CD14-positive monocyte (primary cell): ENCODE measurements around the gene FHIT. TPM values are rescaled to one million over a fixed set of nuclear protein-coding genes. Genes with fewer than 3 reads are reported as not detected.

Source experiments
- DNase-seq, 3 donors: peaks; one replicate each; pipeline ENCODE4 v3.0.0-alpha.2; 2011 to 2022
- H2AFZ ChIP-seq: 2 replicates; pipeline ENCODE4 v1.6.0; 2012; ENCODE audit warnings: mild to moderate bottlenecking, low read depth, low read length, inconsistent platforms; ENCODE audit not compliant: insufficient read depth, poor library complexity, severe bottlenecking
- H3K27ac ChIP-seq, 2 donors: 1 replicate in 1 of 2; 2 replicates in 1 of 2; pipeline ENCODE4 v1.5.1; 2012 to 2013; ENCODE audit warnings: low read length in 2 of 2, control low read depth in 1 of 2, inconsistent platforms in 1 of 2, low read depth in 1 of 2, mild to moderate bottlenecking in 1 of 2
- H3K27me3 ChIP-seq, 2 donors: one replicate each; pipeline versions ENCODE4 v1.6.0 to v1.6.1; 2011 to 2013; ENCODE audit warnings: low read length in 2 of 2; ENCODE audit not compliant: control insufficient read depth in 2 of 2, insufficient read depth in 2 of 2
- H3K36me3 ChIP-seq, 2 donors: replicated peaks in 1 of 2; 1 replicate in 1 of 2; 2 replicates in 1 of 2; pipeline versions ENCODE4 v1.5.1 to v1.6.1; 2012 to 2013; ENCODE audit warnings: low read length in 2 of 2, control low read depth in 1 of 2, inconsistent platforms in 1 of 2, mild to moderate bottlenecking in 1 of 2; ENCODE audit not compliant: insufficient read depth in 2 of 2, control insufficient read depth in 1 of 2
- H3K4me1 ChIP-seq, 2 donors: 1 replicate in 1 of 2; 2 replicates in 1 of 2; pipeline versions ENCODE4 v1.5.1 to v1.6.1; 2012 to 2013; ENCODE audit warnings: low read length in 2 of 2, control low read depth in 1 of 2, inconsistent platforms in 1 of 2, mild to moderate bottlenecking in 1 of 2, moderate library complexity in 1 of 2; ENCODE audit not compliant: insufficient read depth in 2 of 2, control insufficient read depth in 1 of 2
- H3K4me2 ChIP-seq: replicated peaks from 2 replicates; pipeline ENCODE3; 2012; ENCODE audit warnings: low read length, moderate library complexity, mild to moderate bottlenecking; ENCODE audit not compliant: poor library complexity, severe bottlenecking; ENCODE audit errors: extremely low read depth
- H3K4me3 ChIP-seq, 3 experiments: fragments of 200-600 bp in 1 of 3; sonication (generic) in 1 of 3; replicated peaks in 1 of 3; 1 replicate in 2 of 3; 2 replicates in 1 of 3; pipeline ENCODE4 v1.5.1; 2011 to 2013; ENCODE audit warnings: low read length in 3 of 3, mild to moderate bottlenecking in 3 of 3, control low read depth in 2 of 3, low read depth in 2 of 3, inconsistent platforms in 1 of 3, moderate library complexity in 1 of 3
- H3K79me2 ChIP-seq: 2 replicates; pipeline ENCODE4 v1.6.0; 2012; ENCODE audit warnings: mild to moderate bottlenecking, control low read depth, inconsistent platforms, low read length, moderate library complexity; ENCODE audit not compliant: insufficient read depth
- H3K9ac ChIP-seq: 2 replicates; pipeline ENCODE4 v1.6.0; 2017; ENCODE audit warnings: low read length, mild to moderate bottlenecking; ENCODE audit not compliant: insufficient read depth, poor library complexity, severe bottlenecking
- H3K9me3 ChIP-seq, 2 donors: replicated peaks in 1 of 2; 1 replicate in 1 of 2; 2 replicates in 1 of 2; pipeline versions ENCODE4 v1.5.1 to v1.6.1; 2012 to 2013; ENCODE audit warnings: low read length in 2 of 2, control low read depth in 1 of 2; ENCODE audit not compliant: control insufficient read depth in 1 of 2, insufficient read depth in 1 of 2
- H4K20me1 ChIP-seq: 2 replicates; pipeline ENCODE4 v1.6.0; 2012; ENCODE audit warnings: mild to moderate bottlenecking, low read length, control low read depth, moderate library complexity; ENCODE audit not compliant: insufficient read depth
- H3K27ac Mint-ChIP-seq, 7 donors: one replicate each; pipeline ENCODE4 v1.8.0; 2020; ENCODE audit warnings: mild to moderate bottlenecking in 7 of 7, mixed read lengths in 7 of 7, moderate library complexity in 6 of 7, inconsistent platforms in 2 of 7
- H3K27me3 Mint-ChIP-seq, 3 donors: one replicate each; pipeline ENCODE4 v1.8.0; 2021 to 2022; ENCODE audit warnings: low read depth in 3 of 3, mild to moderate bottlenecking in 3 of 3, mixed read lengths in 3 of 3, moderate library complexity in 3 of 3, inconsistent platforms in 1 of 3
- H3K36me3 Mint-ChIP-seq, 2 donors: one replicate each; pipeline ENCODE4 v1.8.0; 2020; ENCODE audit warnings: mixed read lengths in 2 of 2, inconsistent platforms in 1 of 2, mild to moderate bottlenecking in 1 of 2
- H3K4me1 Mint-ChIP-seq: one replicate; pipeline ENCODE4 v1.8.0; 2020; ENCODE audit warnings: mild to moderate bottlenecking, mixed read lengths
- H3K4me3 Mint-ChIP-seq, 2 donors: one replicate each; pipeline ENCODE4 v1.8.0; 2020; ENCODE audit warnings: mild to moderate bottlenecking in 2 of 2, mixed read lengths in 2 of 2, moderate library complexity in 1 of 2
- H3K9me3 Mint-ChIP-seq, 7 donors: one replicate each; pipeline ENCODE4 v1.8.0; 2020 to 2022; ENCODE audit warnings: mixed read lengths in 7 of 7, mild to moderate bottlenecking in 6 of 7, moderate library complexity in 6 of 7, inconsistent platforms in 2 of 7
- WGBS: methylation state at CpG from one replicate; pipeline ENCODE4 v1.1.5; 2013; ENCODE audit warnings: missing lambda C conversion rate; ENCODE audit not compliant: insufficient coverage; 5-methylcytosine and 5-hydroxymethylcytosine counted together
- intact Hi-C, 2 donors: fragments of 100-400 bp; cut with micrococcal nuclease; formaldehyde crosslinking; loops; one replicate each; pipeline versions ENCODE4 v1.15.0 to v1.15.1; 2023
- polyA plus RNA-seq, 3 donors: library from polyadenylated mRNA; depleted of rRNA in 1 of 3; unstranded in 2 of 3; stranded (reverse) in 1 of 3; fragments of 300-500 nt in 2 of 3; fragments of >200 nt in 1 of 3; fragmentation: Illumina TruSeq in 2 of 3; gene quantifications; 1 replicate in 2 of 3; 2 replicates in 1 of 3; pipeline ENCODE4 v1.2.3, GENCODE V29; 2012 to 2021
- TF ChIP-seq, protein P1 (sequence below): fragments of 200-600 bp; IDR thresholded peaks from one replicate; pipeline ENCODE4 v1.8.0; 2022; ENCODE audit warnings: antibody characterized with exemption, mild to moderate bottlenecking

FHIT gene
- polyA plus RNA-seq, 3 donors, result 1.7 to 3.4 (median 3.2) TPM

DNA sequence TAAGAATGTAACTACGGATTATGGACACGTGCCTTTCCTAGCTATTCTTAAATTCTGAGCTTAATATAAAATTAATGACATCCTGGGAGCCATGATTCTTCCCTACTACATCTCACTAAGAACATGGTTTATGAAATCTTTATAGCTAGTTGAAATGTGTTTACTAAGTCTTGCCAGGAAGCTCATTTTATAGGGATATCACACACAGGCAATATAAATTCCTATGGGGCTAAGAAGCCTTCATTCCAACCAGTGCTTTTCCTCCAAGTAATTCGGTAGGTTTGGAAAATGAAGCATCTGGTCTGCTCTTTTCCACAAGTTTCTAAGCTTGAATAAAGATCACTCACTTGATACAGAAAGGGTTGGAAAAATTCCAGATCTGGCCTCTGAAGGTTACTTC lies 802.6 kb downstream of the FHIT start:
- H3K4me2 ChIP-seq, result no peak overlapping the region
- H3K79me2 ChIP-seq, result no peaks in the 10 kb centered on the region
- H3K4me1 ChIP-seq, result no peaks in the 10 kb centered on the region
- Mint-ChIP-seq H3K4me1 (no peaks in the 10 kb centered on the region), H3K9me3 (peaks cover 0 to 7% (median 5%) of the 10 kb centered on the region in 7 donors), H3K27me3 (peaks cover 0 to 2% (median 0%) of the 10 kb centered on the region in 3 donors), H3K27ac (no peak overlapping the region), H3K36me3 (no peaks in the 10 kb centered on the region), H3K4me3 (no peak overlapping the region)
- DNase-seq, result no peak
- TF ChIP-seq, protein P1, sequence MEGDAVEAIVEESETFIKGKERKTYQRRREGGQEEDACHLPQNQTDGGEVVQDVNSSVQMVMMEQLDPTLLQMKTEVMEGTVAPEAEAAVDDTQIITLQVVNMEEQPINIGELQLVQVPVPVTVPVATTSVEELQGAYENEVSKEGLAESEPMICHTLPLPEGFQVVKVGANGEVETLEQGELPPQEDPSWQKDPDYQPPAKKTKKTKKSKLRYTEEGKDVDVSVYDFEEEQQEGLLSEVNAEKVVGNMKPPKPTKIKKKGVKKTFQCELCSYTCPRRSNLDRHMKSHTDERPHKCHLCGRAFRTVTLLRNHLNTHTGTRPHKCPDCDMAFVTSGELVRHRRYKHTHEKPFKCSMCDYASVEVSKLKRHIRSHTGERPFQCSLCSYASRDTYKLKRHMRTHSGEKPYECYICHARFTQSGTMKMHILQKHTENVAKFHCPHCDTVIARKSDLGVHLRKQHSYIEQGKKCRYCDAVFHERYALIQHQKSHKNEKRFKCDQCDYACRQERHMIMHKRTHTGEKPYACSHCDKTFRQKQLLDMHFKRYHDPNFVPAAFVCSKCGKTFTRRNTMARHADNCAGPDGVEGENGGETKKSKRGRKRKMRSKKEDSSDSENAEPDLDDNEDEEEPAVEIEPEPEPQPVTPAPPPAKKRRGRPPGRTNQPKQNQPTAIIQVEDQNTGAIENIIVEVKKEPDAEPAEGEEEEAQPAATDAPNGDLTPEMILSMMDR, result no peak
- H3K4me3 ChIP-seq, result no peak overlapping the region
- no peaks in the 10 kb centered on the region for H3K27me3 ChIP-seq
- H3K27ac ChIP-seq, result no peak overlapping the region
- intact Hi-C loops, result no loop called here
- H3K36me3 ChIP-seq, result no peaks in the 10 kb centered on the region
- H4K20me1 ChIP-seq, result no peaks in the 10 kb centered on the region
- WGBS, result no CpG with 5 or more reads among the region's 3 CpGs
- H3K9me3 ChIP-seq, result no peaks in the 10 kb centered on the region
- no peak overlapping the region for H3K9ac ChIP-seq
- no peak overlapping the region for H2AFZ ChIP-seq

DNA sequence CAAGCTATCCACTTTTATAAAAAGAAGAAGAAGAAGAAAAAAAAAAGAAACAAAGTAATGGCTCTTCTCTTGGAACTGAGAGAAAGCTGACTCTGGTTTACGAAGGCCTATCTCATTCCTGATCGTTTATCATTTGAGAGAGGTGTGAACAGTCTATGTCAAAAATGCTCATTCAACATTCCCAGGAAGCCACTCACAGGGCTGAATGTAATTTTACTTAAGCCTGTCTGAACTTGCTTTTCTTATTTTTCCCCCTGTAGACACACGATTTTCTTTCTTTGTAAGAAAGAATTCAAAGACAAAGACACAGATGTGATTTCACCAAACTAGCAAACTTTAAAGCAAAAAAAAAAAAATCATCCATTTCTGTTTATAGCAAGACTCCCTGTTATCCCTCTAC lies 805.8 kb downstream of the FHIT start:
- no peak overlapping the region for H2AFZ ChIP-seq
- intact Hi-C loops, result no loop called here
- Mint-ChIP-seq H3K4me1 (no peaks in the 10 kb centered on the region), H3K9me3 (peaks cover 0 to 13% (median 8%) of the 10 kb centered on the region in 7 donors), H3K36me3 (no peaks in the 10 kb centered on the region), H3K27ac (no peak overlapping the region), H3K4me3 (no peak overlapping the region), H3K27me3 (peaks cover 0 to 2% (median 0%) of the 10 kb centered on the region in 3 donors)
- no peaks in the 10 kb centered on the region for H3K4me1 ChIP-seq
- no peak for DNase-seq
- WGBS, result 90% methylated on average over 2 of the region's 3 CpGs
- H4K20me1 ChIP-seq, result no peaks in the 10 kb centered on the region
- H3K79me2 ChIP-seq, result no peaks in the 10 kb centered on the region
- H3K4me3 ChIP-seq, result no peak overlapping the region
- H3K27ac ChIP-seq, result no peak overlapping the region
- H3K4me2 ChIP-seq, result no peak overlapping the region
- no peak overlapping the region for H3K9ac ChIP-seq
- TF ChIP-seq, protein P1, result no peak
- H3K36me3 ChIP-seq, result no peaks in the 10 kb centered on the region
- H3K9me3 ChIP-seq, result no peaks in the 10 kb centered on the region
- H3K27me3 ChIP-seq, result no peaks in the 10 kb centered on the region
